Keratinocyte (primary cell): ENCODE data around the gene SASH1.

ENCODE experiments used
- CTCF ChIP-seq, 3 experiments: IDR thresholded peaks in 1 of 3; conservative IDR thresholded peaks in 1 of 3; optimal IDR thresholded peaks in 1 of 3; 2 replicates in 2 of 3; 3 replicates in 1 of 3; pipeline versions ENCODE3 to v1.5.1; 2011; ENCODE audit warnings: low read length in 3 of 3, mild to moderate bottlenecking in 3 of 3, moderate library complexity in 2 of 3, control low read depth in 1 of 3, inconsistent platforms in 1 of 3; ENCODE audit not compliant: insufficient read depth in 2 of 3; ENCODE audit errors: extremely low read depth in 1 of 3
- EZH2 ChIP-seq: IDR thresholded peaks from one replicate; pipeline ENCODE4 v1.6.1; 2012; ENCODE audit warnings: inconsistent platforms, mild to moderate bottlenecking, low read length, moderate library complexity

- TF ChIP-seq CTCF (optimal IDR thresholded peaks at IDR 0.05 in 1 of 3, IDR thresholded peaks at IDR 0.05 in 1 of 3, conservative IDR thresholded peaks at IDR 0.05 in 1 of 3; ENCODE audit: extremely low read depth in 1 of 3, insufficient read depth in 2 of 3, low read length in 3 of 3) (no peak), EZH2 (no peak)
These were observed 248.2 kb downstream of the SASH1 start for GRCh38 chr6:148590883-148591282.
